SU-DHL-6 (cell line): ENCODE measurements around the gene DMBX1.

Experiments used
- EZH2phosphoT487 ChIP-seq: fragments of 200-600 bp; sonication (generic), shearing (Covaris generic); conservative IDR thresholded peaks from 2 replicates; pipeline ENCODE4 v1.6.1; 2018; ENCODE audit warnings: mild to moderate bottlenecking, antibody characterized with exemption, low read length, moderate library complexity, mixed read lengths
- TF ChIP-seq, protein P1 (sequence below): fragments of 200-600 bp; sonication (generic); IDR thresholded peaks from one replicate; pipeline ENCODE4 v1.5.1; 2017; ENCODE audit warnings: antibody characterized with exemption, mild to moderate bottlenecking, low read length, moderate library complexity; ENCODE audit not compliant: insufficient read depth, poor library complexity, severe bottlenecking

DNA sequence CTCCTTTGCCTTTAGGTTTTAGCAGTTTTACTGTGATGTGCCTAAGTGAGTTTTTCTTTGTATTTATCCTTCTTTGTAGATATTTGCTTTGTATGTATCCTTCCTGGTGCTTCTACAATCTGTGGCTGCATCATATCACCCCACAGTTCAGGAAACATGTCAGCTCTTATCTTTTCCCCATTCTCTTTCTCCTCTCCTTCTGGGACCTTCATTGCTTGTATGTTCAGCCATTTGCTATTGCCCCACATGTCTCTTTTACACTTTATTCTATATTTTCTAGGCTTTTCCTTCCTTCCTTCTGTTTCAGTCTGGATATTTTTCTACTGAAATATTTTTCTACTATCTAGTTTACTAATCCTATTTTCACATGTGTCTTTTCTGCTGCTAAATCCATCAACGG, 46.9 kb downstream of the DMBX1 start:
- TF ChIP-seq, protein P1, sequence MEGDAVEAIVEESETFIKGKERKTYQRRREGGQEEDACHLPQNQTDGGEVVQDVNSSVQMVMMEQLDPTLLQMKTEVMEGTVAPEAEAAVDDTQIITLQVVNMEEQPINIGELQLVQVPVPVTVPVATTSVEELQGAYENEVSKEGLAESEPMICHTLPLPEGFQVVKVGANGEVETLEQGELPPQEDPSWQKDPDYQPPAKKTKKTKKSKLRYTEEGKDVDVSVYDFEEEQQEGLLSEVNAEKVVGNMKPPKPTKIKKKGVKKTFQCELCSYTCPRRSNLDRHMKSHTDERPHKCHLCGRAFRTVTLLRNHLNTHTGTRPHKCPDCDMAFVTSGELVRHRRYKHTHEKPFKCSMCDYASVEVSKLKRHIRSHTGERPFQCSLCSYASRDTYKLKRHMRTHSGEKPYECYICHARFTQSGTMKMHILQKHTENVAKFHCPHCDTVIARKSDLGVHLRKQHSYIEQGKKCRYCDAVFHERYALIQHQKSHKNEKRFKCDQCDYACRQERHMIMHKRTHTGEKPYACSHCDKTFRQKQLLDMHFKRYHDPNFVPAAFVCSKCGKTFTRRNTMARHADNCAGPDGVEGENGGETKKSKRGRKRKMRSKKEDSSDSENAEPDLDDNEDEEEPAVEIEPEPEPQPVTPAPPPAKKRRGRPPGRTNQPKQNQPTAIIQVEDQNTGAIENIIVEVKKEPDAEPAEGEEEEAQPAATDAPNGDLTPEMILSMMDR: no peak
- no peak for TF ChIP-seq EZH2phosphoT487
